HepG2 (cell line): Measurements from ENCODE around the gene SPSB1. TPM values are rescaled to one million over a fixed set of nuclear protein-coding genes. Genes with fewer than 3 reads are reported as not detected.

Experiments
- ATAC-seq: fragments of 200-7000 bp; cut with Tn5 transposase; 3 replicates; pipeline ENCODE4 v1.9.1; 2020; ENCODE audit warnings: mild to moderate bottlenecking, moderate library complexity
- BruUV-seq: library from RNA; stranded (reverse); fragments of 400-500 nt; replicated peaks from 2 replicates; lab custom pipeline; 2021; lab: Mats Ljungman, UMichigan
- CTCF ChIA-PET: fragments of 300-600 bp; formaldehyde crosslinking; extraction: SDS; loops from one replicate; lab custom pipeline; 2021; ENCODE audit warnings: low total read pairs, inconsistent platforms, low intra/inter-chr PET ratio; lab: Yijun Ruan, JAX
- POLR2A ChIA-PET: fragments of 350-600 bp; sonication (Branson Sonifier 250); formaldehyde crosslinking; loops from one replicate; lab custom pipeline; 2020; ENCODE audit warnings: antibody characterized with exemption, inconsistent platforms; lab: Yijun Ruan, JAX
- DNase-seq: peaks from one replicate; pipeline ENCODE4 v3.0.0-alpha.2; 2015; ENCODE audit warnings: low spot score
- FAIRE-seq: peaks from 3 replicates; lab custom pipeline; 2011; peaks lifted over from hg19 to GRCh38; lab: Jason Lieb, UNC
- H2AFZ ChIP-seq: one replicate; pipeline ENCODE4 v1.6.1; 2011; ENCODE audit warnings: low read length, inconsistent platforms
- H3K27ac ChIP-seq: fragments of 300-600 bp; 3 replicates; pipeline ENCODE4 v1.8.0; 2011; ENCODE audit warnings: mixed run types, mild to moderate bottlenecking, mixed read lengths, low read length, inconsistent platforms; ENCODE audit not compliant: insufficient read depth; ENCODE audit errors: extremely low read length
- H3K27me3 ChIP-seq, 2 experiments: fragments of 200-600 bp in 1 of 2; 2 replicates in 1 of 2; 3 replicates in 1 of 2; pipeline versions ENCODE4 v1.6.0 to v1.8.0; 2011; ENCODE audit warnings: low read length in 2 of 2, mild to moderate bottlenecking in 2 of 2, moderate library complexity in 2 of 2, inconsistent platforms in 1 of 2; ENCODE audit not compliant: insufficient read depth in 2 of 2, control insufficient read depth in 1 of 2
- H3K36me3 ChIP-seq, 2 experiments: fragments of 200-600 bp in 1 of 2; replicated peaks in 1 of 2; 2 replicates in 1 of 2; 3 replicates in 1 of 2; pipeline versions ENCODE4 v1.5.1 to v1.8.0; 2011; ENCODE audit warnings: low read length in 2 of 2, inconsistent platforms in 1 of 2; ENCODE audit not compliant: insufficient read depth in 2 of 2, control insufficient read depth in 1 of 2
- H3K4me1 ChIP-seq: 2 replicates; pipeline ENCODE4 v1.5.1; 2012; ENCODE audit warnings: low read length, inconsistent platforms; ENCODE audit not compliant: insufficient read depth
- H3K4me2 ChIP-seq: 2 replicates; pipeline ENCODE4 v1.6.0; 2011; ENCODE audit warnings: low read depth, low read length, inconsistent platforms
- H3K4me3 ChIP-seq, 3 experiments: fragments of 200-600 bp in 1 of 3; sonication (generic), shearing (Covaris generic) in 1 of 3; replicated peaks in 1 of 3; 2 replicates each; pipeline ENCODE4 v1.5.1; 2011 to 2016; ENCODE audit warnings: low read length in 3 of 3, inconsistent platforms in 2 of 3, low read depth in 2 of 3, mild to moderate bottlenecking in 2 of 3, control low read depth in 1 of 3, mixed read lengths in 1 of 3; ENCODE audit not compliant: insufficient read depth in 1 of 3
- H3K79me2 ChIP-seq: one replicate; pipeline ENCODE4 v1.6.1; 2011; ENCODE audit warnings: low read length, inconsistent platforms; ENCODE audit not compliant: insufficient read depth
- H3K9ac ChIP-seq: 2 replicates; pipeline ENCODE4 v1.6.0; 2011; ENCODE audit warnings: mild to moderate bottlenecking, low read depth, low read length, inconsistent platforms; ENCODE audit not compliant: insufficient read depth
- H3K9me3 ChIP-seq: 2 replicates; pipeline ENCODE4 v1.5.1; 2012; ENCODE audit warnings: mild to moderate bottlenecking, low read length
- H4K20me1 ChIP-seq: 2 replicates; pipeline ENCODE4 v1.6.0; 2011; ENCODE audit warnings: inconsistent platforms, mild to moderate bottlenecking, low read length, moderate library complexity; ENCODE audit not compliant: insufficient read depth
- RFX3 ChIP-seq: IDR thresholded peaks from 2 replicates; pipeline ENCODE4 v1.6.1; 2016; ENCODE audit warnings: missing biosample characterization, missing genetic modification reagents
- TAF1 ChIP-seq: sonication (generic); formaldehyde crosslinking; IDR thresholded peaks from 2 replicates; pipeline ENCODE4 v1.4.0; 2020; ENCODE audit warnings: missing genetic modification reagents
- ZMYM3 ChIP-seq: sonication (generic); formaldehyde crosslinking; IDR thresholded peaks from 2 replicates; pipeline ENCODE4 v1.5.1; 2020; ENCODE audit warnings: mild to moderate bottlenecking, missing genetic modification reagents
- ZNF160 ChIP-seq: sonication (generic); formaldehyde crosslinking; IDR thresholded peaks from 2 replicates; pipeline ENCODE4 v1.8.0; 2022; ENCODE audit warnings: mild to moderate bottlenecking, inconsistent platforms, missing genetic modification reagents
- ZNF329 ChIP-seq: sonication (generic); formaldehyde crosslinking; IDR thresholded peaks from 2 replicates; pipeline ENCODE4 v1.9.0; 2021; ENCODE audit warnings: low read depth, mild to moderate bottlenecking, missing genetic modification reagents
- ZNF432 ChIP-seq: sonication (generic); formaldehyde crosslinking; IDR thresholded peaks from 2 replicates; pipeline ENCODE4 v1.5.0; 2020; ENCODE audit warnings: missing genetic modification reagents, mild to moderate bottlenecking, borderline replicate concordance
- ZNF672 ChIP-seq: sonication (generic); formaldehyde crosslinking; IDR thresholded peaks from 2 replicates; pipeline ENCODE4 v1.8.1; 2022; ENCODE audit warnings: missing genetic modification reagents
- ZNF883 ChIP-seq: sonication (generic); formaldehyde crosslinking; IDR thresholded peaks from 2 replicates; pipeline ENCODE4 v1.5.1; 2020; ENCODE audit warnings: mild to moderate bottlenecking, missing genetic modification reagents; ENCODE audit errors: not compliant biosample characterization
- ZSCAN31 ChIP-seq: sonication (generic); formaldehyde crosslinking; IDR thresholded peaks from 2 replicates; pipeline ENCODE4 v1.5.0; 2020; ENCODE audit warnings: low read depth, mild to moderate bottlenecking, missing genetic modification reagents
- WGBS: methylation state at CpG from one replicate; pipeline ENCODE4 v1.1.6; 2017; ENCODE audit warnings: low lambda C conversion rate; 5-methylcytosine and 5-hydroxymethylcytosine counted together
- in situ Hi-C: cut with HindIII; loops from 2 replicates; pipeline ENCODE4 v1.10.0; 2017; ENCODE audit warnings: low pct_unique_long_range_greater_than_20kb; ENCODE audit not compliant: extremely low pct_ligation_motif_present
- intact Hi-C: fragments of 100-400 bp; cut with micrococcal nuclease; formaldehyde crosslinking; loops from one replicate; pipeline ENCODE4 v1.10.0; 2022; ENCODE audit not compliant: unreplicated experiment
- polyA plus RNA-seq, 8 experiments: library from polyadenylated mRNA; depleted of rRNA in 3 of 8; stranded (reverse) in 7 of 8; unstranded in 1 of 8; fragments of >200 nt; fragmentation: Illumina TruSeq in 4 of 8; extraction: Trizol in 4 of 8; gene quantifications; 2 replicates each; pipeline versions ENCODE4 v1.2.1 to v1.2.3, GENCODE V29; 2011 to 2016; ENCODE audit warnings: low read depth in 4 of 8, missing spikeins in 1 of 8, mixed read lengths in 1 of 8; ENCODE audit not compliant: insufficient read depth in 1 of 8
- total RNA-seq, 5 experiments: library from RNA; depleted of rRNA; stranded (reverse); fragments of >200 nt; fragmentation: Illumina TruSeq; extraction: Trizol; gene quantifications; 2 replicates each; pipeline ENCODE4 v1.2.3, GENCODE V29; 2016; ENCODE audit warnings: low read depth in 1 of 5
- TF ChIP-seq, protein P1 (sequence below): sonication (generic); formaldehyde crosslinking; conservative IDR thresholded peaks from 2 replicates; pipeline ENCODE4 v1.4.0; 2020; ENCODE audit warnings: missing genetic modification reagents
- TF ChIP-seq, protein P2 (sequence below): sonication (generic); formaldehyde crosslinking; IDR thresholded peaks from 2 replicates; pipeline ENCODE4 v1.8.1; 2022; ENCODE audit warnings: mild to moderate bottlenecking, missing genetic modification reagents
- TF ChIP-seq, protein P3 (sequence below): sonication (generic); formaldehyde crosslinking; IDR thresholded peaks from 2 replicates; pipeline ENCODE4 v1.4.0; 2020; ENCODE audit warnings: mild to moderate bottlenecking, missing genetic modification reagents

The SPSB1 gene
- total and polyA plus RNA-seq, 2 of the 13 experiments (the other 11 are each of a cell fraction or from before 2014, with no cell fraction given): 5.0 to 8.0 TPM

DNA sequence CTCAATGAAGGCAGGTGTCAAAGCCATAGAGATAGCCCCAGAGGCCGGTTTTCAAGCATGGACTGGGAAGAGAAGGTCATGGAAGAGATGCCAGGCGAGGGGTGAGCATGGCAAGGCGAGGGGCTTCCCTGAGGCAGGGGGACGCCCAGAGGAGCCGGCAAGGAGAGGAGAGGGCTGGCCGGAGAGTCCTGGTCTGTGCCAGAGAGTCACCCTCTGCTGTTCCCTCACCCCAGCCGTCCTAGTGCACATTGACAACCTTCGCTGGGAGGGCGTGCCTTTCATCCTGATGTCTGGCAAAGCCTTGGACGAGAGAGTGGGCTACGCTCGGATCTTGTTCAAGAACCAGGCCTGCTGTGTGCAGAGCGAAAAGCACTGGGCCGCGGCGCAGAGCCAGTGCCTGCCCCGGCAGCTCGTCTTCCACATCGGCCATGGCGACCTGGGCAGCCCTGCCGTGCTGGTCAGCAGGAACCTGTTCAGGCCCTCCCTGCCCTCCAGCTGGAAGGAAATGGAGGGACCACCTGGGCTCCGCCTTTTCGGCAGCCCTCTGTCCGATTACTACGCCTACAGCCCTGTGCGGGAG is 29.3 kb upstream of the SPSB1 start:
- Histone ChIP-seq H3K27me3 (no peaks in the 10 kb centered on the region), H3K4me2 (no peak overlapping the region), H3K9ac (no peak overlapping the region), H4K20me1 (no peaks in the 10 kb centered on the region), H3K9me3 (no peaks in the 10 kb centered on the region), H3K79me2 (peaks cover 20% of the 10 kb centered on the region), H3K4me1 (no peaks in the 10 kb centered on the region; the same call in 1 of the 2 replicates), H3K27ac (no peak overlapping the region), H3K36me3 (peaks cover 2 to 9% of the 10 kb centered on the region in 2 experiments; a peak in 2 of 5 replicates), H3K4me3 (no peak overlapping the region), H2AFZ (no peak overlapping the region)
- POLR2A ChIA-PET: no interaction called here
- CTCF ChIA-PET: no interaction called here
- TF ChIP-seq ZNF160 (CRISPR knock-in tag): no peak
- no peak for TF ChIP-seq TAF1 (CRISPR knock-in tag)
- no peak for TF ChIP-seq ZNF329 (CRISPR knock-in tag)
- no peak for ATAC-seq
- no TSS peak for BruUV-seq
- no peak for FAIRE-seq
- no peak for DNase-seq
- WGBS: 93% methylated on average over 11 of the region's 26 CpGs
- intact Hi-C loops (no loop called here), in situ Hi-C loops (no loop called here)

DNA sequence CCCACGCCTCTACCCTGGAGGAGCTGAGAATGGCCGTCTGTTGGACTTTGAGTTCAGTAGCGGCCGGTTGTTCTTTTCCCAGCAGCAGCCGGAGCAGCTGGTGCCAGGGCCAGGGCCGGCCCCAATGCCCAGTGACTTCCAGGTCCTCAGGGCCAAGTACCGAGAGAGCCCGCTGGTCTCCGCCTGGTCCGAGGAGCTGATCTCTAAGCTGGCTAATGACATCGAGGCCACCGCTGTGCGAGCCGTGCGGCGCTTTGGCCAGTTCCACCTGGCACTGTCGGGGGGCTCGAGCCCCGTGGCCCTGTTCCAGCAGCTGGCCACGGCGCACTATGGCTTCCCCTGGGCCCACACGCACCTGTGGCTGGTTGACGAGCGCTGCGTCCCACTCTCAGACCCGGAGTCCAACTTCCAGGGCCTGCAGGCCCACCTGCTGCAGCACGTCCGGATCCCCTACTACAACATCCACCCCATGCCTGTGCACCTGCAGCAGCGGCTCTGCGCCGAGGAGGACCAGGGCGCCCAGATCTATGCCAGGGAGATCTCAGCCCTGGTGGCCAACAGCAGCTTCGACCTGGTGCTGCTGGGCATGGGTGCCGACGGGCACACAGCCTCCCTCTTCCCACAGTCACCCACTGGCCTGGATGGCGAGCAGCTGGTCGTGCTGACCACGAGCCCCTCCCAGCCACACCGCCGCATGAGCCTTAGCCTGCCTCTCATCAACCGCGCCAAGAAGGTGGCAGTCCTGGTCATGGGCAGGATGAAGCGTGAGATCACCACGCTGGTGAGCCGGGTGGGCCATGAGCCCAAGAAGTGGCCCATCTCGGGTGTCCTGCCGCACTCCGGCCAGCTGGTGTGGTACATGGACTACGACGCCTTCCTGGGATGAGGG is 28.5 kb upstream of the SPSB1 start:
- no peak for DNase-seq
- Histone ChIP-seq H3K36me3 (peaks cover 2 to 9% of the 10 kb centered on the region in 2 experiments; a peak in 2 of 5 replicates), H3K79me2 (peaks cover 14% of the 10 kb centered on the region), H3K4me2 (no peak overlapping the region), H3K27me3 (no peaks in the 10 kb centered on the region), H4K20me1 (no peaks in the 10 kb centered on the region), H3K4me1 (no peaks in the 10 kb centered on the region; the same call in 1 of the 2 replicates), H3K9ac (no peak overlapping the region), H3K4me3 (no peak overlapping the region), H3K27ac (no peak overlapping the region), H3K9me3 (no peaks in the 10 kb centered on the region), H2AFZ (no peak overlapping the region)
- POLR2A ChIA-PET: no interaction called here
- BruUV-seq: no TSS peak
- 96% methylated on average over 17 of the region's 50 CpGs for WGBS
- FAIRE-seq: no peak
- intact Hi-C loops: no loop called here
- no peak for ATAC-seq
- in situ Hi-C loops: no loop called here
- CTCF ChIA-PET: no interaction called here
- TF ChIP-seq ZNF672: no peak
- TF ChIP-seq ZNF883 (CRISPR knock-in tag): no peak
- no peak for TF ChIP-seq ZNF432 (CRISPR knock-in tag)
- no peak for TF ChIP-seq ZMYM3 (CRISPR knock-in tag)
- TF ChIP-seq RFX3 (CRISPR knock-in tag): no peak
- TF ChIP-seq, protein P1, sequence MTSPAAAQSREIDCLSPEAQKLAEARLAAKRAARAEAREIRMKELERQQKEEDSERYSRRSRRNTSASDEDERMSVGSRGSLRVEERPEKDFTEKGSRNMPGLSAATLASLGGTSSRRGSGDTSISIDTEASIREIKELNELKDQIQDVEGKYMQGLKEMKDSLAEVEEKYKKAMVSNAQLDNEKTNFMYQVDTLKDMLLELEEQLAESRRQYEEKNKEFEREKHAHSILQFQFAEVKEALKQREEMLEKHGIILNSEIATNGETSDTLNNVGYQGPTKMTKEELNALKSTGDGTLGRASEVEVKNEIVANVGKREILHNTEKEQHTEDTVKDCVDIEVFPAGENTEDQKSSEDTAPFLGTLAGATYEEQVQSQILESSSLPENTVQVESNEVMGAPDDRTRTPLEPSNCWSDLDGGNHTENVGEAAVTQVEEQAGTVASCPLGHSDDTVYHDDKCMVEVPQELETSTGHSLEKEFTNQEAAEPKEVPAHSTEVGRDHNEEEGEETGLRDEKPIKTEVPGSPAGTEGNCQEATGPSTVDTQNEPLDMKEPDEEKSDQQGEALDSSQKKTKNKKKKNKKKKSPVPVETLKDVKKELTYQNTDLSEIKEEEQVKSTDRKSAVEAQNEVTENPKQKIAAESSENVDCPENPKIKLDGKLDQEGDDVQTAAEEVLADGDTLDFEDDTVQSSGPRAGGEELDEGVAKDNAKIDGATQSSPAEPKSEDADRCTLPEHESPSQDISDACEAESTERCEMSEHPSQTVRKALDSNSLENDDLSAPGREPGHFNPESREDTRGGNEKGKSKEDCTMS (CRISPR knock-in tag): no peak
- TF ChIP-seq, protein P2, sequence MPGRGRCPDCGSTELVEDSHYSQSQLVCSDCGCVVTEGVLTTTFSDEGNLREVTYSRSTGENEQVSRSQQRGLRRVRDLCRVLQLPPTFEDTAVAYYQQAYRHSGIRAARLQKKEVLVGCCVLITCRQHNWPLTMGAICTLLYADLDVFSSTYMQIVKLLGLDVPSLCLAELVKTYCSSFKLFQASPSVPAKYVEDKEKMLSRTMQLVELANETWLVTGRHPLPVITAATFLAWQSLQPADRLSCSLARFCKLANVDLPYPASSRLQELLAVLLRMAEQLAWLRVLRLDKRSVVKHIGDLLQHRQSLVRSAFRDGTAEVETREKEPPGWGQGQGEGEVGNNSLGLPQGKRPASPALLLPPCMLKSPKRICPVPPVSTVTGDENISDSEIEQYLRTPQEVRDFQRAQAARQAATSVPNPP (CRISPR knock-in tag): no peak
- no peak for TF ChIP-seq ZSCAN31 (CRISPR knock-in tag)
- TF ChIP-seq, protein P3, sequence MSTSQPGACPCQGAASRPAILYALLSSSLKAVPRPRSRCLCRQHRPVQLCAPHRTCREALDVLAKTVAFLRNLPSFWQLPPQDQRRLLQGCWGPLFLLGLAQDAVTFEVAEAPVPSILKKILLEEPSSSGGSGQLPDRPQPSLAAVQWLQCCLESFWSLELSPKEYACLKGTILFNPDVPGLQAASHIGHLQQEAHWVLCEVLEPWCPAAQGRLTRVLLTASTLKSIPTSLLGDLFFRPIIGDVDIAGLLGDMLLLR (CRISPR knock-in tag): no peak
